Measurements from ENCODE around the gene CACNB2.

The CACNB2 gene

DNA sequence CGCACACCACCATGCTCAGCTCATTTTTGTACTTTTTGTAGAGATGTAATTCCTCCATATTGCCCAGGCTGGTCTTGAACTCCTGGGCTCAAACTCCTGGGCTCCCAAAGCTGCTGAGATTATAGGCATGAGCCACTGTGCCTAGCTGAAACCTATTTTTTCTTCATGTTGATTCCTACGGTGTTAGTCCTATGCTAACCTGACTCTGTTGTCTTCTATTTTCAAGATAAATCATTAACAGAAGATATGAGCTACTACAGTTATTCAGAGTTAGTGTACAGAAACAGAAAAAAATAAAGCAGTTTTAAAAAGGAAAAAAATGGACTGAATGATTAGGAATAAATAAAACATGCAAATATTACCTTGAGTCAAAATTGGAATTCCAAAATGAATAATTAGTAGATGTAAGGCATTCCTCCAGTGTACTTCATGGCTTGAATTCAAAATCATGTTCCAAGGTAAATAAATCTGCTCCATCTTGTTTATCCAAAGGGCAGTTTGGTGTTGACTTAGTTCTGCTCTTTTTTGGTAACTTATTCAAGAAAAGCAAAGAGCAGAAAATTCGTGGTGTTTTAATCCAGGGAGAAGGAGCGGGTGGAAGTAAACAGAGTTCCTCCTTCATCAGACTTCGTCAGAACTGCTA, 185.8 kb downstream of the CACNB2 start:
- in situ Hi-C loops (cut with HindIII; ENCODE audit: low sequenced_read_pairs): no loop called here

DNA sequence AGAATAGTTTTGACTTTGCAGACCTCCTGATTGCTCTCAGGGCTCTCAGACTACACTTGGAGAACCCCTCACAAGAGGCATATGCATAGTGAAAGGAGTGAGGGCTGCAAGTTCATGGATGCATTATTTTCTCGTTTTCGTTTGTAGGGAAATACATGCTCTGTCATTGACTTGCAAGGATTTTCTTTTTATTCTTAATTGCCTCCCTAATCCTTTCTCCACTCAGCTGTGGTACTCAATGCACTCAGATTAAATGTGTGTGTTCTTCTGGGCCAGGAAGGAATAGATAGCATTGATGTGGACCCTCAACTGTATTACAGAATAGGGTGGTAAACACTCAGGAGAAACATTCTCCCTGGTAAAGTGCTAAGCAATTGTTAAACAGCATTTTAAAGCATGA, 188.7 kb downstream of the CACNB2 start:
- in situ Hi-C loops (cut with HindIII; ENCODE audit: low sequenced_read_pairs): no loop called here

DNA sequence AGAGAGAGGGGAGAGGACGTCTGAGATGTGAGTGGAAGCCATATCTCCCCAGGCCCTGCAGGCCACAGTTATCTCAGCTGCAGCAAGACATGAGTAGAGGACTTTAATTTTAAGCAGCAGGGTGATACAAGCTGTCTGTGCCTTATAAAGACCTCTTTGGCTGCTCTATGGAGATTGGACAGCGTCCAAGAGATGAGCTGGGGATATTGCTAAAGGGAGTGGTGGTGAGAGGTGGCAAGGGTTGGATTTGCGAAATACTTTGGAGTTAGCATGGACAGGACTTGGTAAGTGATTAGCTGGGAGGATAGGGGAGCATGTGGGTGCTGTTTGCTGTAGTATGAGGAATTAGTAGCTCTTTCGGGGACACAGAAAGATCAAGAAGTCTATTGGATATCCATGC, 191.8 kb downstream of the CACNB2 start:
- in situ Hi-C loops (cut with HindIII; ENCODE audit: low sequenced_read_pairs): no loop called here

DNA sequence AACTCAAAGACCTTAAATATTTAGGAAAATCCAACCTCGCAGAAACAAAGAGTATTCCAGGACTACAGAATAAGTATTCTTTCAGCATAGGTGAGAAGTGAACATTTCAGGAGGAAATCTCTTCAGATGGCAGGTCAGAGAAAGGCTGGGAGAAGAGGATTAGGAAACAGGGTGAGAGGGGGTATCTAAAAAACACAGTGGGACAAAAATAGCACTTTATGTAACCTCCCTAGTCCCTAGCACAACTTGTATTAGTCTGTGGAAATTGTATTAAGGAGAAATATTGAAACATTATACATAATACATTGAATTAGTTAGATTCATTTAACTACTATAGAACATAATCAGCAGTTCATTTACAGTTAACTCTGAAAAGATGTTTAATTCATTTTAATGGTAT, 192.3 kb downstream of the CACNB2 start:
- in situ Hi-C loops (cut with HindIII; ENCODE audit: low sequenced_read_pairs): no loop called here

DNA sequence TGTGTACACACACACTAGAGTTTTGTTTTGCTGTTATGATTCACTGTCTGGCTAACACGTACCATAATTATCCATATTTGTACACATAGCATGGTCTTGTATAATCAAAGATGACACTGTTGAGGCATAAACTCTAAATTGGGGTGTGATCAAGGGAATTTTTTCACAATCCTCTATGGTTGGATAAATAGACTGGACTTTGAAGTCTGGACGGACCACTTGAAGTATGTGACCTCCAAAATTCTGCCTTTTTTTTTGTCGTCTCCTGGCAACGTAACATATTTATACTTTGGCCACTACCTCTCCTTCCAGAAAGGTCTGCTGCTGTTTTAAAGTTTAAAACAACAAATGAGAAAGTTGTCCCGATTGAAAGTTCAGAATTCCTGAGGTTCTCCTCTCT, 193.4 kb downstream of the CACNB2 start:
- in situ Hi-C loops (cut with HindIII; ENCODE audit: low sequenced_read_pairs): no loop called here

DNA sequence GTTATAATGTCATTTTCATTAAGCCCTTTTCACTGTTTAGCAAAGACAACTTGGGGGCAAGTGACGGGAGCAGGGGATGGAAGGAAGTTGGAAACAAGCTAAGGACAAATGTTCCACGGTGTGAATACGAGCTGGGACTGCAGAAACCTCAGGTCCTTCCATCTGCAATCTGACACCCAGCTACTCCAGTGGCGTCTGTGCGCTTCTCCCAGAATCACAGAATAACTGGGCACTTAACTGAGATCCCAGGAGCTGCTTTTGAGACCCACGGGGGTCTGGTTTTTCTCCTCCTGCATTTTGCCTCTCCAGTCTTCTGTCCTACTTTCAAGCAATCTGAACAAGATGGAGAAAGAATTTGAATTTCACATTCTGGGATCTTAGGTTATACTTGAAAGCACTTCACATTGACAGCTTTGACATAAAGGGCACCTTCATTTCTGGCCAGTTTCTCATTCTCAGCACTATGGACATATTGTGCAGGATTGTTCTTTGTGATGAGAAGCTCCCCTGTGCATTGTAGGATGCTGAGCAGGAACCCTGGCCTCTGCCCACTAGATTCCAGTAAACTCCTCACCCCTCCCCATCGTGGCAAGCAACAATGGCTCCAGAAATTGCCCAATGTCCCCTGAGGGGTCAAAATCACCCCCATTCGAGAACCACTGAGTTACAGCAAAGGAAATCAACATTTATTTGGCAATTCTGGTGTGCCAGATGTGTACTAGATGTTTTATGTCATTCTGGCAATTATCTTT, 194.1 kb downstream of the CACNB2 start:
- in situ Hi-C loops (cut with HindIII; ENCODE audit: low sequenced_read_pairs): no loop called here

DNA sequence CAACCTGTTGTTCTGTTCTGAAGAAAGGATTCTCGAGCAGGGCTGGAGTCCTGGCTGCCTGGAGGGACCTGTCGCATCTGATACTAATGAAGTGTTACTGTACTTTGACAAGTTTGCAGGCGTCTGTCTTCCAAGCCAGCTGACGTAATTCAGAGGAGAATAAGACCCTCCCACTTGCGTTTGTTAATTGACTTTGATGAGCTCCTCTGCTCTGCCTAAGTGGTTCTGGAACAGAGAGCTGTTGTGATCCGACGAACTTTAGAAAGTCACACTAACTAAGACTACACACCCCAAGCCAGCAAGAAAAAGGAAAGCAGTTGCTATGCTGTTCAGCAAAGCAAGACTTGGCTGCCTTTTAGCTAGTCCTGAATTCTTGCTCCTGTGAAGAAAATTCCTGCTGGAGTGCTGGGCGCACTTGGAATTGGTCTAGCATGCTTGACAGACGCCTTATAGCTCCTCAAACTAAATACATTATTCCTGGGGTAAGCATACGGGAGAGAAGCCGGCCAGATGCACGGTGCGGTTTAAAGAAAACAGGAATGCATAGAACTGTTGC, 200.3 kb downstream of the CACNB2 start:
- in situ Hi-C loops (cut with HindIII; ENCODE audit: low sequenced_read_pairs): no loop called here

DNA sequence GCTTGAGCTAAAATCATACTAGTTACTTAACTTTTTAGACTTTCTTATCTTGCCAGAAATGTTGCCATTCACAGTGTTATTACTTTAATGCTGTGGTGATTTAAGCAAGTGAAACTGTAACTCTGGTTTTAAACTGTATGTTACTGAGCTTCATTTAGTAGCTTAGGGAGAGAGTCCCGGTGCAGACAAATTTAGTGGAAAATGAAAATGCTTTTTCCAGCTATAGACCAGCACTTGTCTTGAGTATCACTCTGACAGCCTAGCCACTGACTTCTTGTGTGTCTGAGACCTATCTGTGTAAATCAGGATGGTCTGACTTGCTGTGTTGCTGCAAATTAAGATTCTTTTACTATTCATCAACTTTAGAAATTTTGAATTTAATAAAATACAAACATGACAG, 200.8 kb downstream of the CACNB2 start:
- in situ Hi-C loops (cut with HindIII; ENCODE audit: low sequenced_read_pairs): no loop called here

DNA sequence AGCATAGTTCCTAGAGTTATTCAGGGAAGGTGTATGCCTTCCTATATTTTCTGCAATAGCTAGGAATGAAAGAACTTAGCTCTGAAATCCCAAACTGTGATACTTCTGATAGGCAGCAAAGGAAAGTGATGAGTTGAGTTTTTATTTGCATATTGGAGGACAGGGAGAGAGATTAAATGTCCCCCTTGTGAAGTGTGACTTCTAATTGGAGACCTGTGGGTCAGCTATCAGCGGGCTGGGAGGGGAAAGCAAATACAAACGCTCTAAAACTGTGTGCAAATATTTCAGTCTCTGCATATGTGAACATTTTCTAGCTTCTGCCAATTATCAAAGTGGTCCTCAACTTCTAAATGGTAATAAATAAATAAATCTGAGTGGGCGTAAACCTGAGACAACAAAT, 203.3 kb downstream of the CACNB2 start:
- in situ Hi-C loops (cut with HindIII; ENCODE audit: low sequenced_read_pairs): no loop called here

DNA sequence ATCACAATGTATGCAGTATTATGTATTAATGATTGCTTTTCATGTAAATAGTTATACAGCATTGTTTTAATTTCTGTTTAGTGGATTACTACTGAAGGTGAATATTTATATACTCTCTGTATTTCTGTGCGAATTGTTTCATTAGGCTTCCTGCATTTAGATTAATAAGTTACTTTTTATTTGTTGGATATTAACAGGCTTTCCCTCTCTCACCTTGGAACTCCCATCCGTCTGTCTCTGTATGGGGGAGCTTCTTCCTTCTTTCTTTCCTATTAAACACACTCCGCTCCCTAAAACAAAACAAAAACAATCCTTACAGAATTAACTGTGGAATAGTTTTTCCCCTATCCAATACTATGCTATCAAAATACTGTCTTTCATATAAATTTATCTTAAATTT, 205.1 kb downstream of the CACNB2 start:
- in situ Hi-C loops (cut with HindIII; ENCODE audit: low sequenced_read_pairs): no loop called here

DNA sequence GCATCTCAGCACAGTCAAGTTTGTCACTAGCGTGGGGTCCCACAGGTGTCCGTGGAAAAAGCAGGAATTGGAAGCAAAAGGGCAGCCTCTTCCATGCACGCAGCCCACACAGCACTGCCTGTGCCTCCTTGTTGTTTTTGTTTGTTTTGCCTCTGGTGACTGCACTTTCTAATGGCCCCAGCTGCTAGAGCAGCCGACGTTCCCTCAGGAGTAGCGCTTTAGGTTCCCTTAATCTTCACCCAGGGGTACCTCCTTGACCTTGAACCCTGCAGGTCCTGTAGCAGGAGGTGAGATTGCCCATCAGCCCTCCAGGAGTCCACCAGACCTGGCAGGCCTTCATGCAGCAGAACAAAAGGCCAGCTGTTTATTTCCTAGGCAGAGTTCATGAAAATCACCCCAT, 210.1 kb downstream of the CACNB2 start:
- in situ Hi-C loops (cut with HindIII; ENCODE audit: low sequenced_read_pairs): no loop called here

DNA sequence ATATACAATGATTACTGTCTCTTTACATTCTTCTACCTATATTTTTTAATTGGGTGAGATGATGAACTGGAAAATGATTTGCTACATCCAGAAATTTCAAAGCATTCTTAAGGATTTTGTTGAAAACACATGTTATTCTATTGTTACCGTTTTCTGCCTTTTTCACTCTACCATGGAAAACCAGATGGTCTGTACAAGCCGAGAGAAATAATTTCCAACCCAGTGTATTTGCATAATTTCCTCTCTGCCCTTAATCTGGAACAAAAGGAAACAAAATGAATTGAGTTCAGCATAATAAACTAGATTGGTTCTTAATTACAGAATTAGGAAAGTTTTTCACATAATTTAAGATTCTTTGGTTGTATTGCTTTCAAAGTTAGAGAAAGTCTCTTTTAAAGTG, 211.2 kb downstream of the CACNB2 start:
- in situ Hi-C loops (cut with HindIII; ENCODE audit: low sequenced_read_pairs): no loop called here

DNA sequence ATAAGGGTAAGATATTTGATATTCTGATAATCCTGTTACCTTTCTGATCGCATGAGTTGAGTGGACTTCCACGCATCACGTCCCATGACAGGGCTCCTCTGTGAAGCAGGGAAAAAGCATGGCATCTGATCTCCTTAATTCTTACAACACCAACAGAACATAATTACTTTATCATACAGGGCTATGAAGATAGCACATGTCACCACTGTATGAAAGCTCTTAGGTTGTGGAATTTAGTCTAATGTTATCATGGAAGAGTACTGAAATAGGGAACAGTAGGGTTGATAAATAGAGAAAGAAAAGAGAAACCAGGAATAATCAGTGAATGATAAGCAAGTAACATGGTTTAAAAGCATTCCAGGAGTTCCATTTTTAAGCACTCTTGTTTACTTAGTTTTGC, 212.0 kb downstream of the CACNB2 start:
- in situ Hi-C loops (cut with HindIII; ENCODE audit: low sequenced_read_pairs): no loop called here

DNA sequence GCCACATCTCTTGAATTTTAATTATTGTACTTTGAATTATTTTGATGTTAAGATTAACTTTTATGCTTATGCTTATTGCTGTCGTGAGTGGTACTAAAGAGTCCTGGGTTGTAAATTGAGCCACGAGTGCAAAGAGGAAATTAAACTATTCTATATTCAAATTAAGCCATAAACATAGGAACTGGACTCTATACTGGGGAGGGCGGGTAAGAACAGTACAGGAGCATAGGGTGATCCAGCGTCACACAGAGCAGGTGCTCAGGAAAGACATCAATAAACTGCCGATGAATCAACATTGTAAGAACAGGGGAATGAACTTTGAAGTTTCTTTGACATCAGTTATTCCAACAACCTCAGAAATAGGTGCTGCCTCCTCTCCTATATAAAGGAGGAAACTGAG, 219.6 kb downstream of the CACNB2 start:
- in situ Hi-C loops (cut with HindIII; ENCODE audit: low sequenced_read_pairs): no loop called here

DNA sequence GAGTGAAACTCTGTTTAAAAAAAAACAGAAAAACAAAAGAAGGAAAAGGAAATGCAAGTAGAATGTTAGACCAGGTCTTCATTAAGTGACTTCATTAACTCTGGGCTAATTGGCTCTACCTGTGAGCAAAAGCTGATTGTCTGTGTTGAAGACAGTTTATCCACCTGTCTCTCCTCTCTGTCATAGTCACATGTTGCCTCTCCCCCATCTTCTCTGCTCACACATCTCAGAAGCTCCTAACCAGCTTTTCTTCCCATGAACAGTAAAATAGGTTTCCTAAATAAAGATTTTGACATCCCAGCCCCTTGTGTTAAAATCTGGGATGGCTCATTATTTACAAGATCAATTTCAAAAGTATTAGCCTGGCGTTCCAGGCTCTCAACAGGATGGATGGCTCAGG, 222.7 kb downstream of the CACNB2 start:
- in situ Hi-C loops (cut with HindIII; ENCODE audit: low sequenced_read_pairs): no loop called here

DNA sequence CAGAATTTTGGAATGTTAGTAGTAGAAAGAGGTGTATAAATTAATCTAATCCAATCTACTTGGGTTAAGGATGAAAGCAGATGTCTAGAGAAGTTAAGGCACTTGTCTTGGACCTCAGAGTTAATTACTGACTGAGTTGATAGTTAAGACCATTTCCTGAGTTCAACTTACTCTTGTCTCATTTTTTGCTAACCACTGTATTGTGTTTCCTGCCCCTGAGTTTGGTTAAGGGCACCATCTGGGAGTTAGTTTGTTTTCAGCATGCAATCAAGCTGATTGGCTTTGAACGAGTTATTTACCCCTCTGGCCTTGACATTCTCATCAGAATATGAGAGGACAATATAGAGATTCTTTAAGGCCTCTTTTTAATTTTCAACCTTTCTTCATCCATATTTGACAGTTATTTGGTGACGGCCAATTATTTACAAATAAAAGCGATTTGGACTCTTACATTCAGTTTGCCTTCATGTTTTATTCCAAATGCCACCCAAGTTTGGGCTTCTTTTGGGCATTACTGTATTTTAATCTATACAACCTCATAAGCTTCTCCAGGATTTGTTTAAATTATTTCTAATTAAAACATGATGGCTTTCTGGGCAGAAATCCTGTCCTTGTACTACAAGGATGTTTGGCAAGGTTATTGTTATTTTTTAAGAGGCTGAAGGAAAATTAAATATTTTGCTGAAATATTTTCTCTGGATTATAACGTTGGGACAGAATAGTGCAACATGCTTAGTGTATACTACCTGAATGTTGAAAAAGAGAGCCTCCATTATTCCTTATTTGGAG, 225.0 kb downstream of the CACNB2 start:
- in situ Hi-C loops (cut with HindIII; ENCODE audit: low sequenced_read_pairs): no loop called here

DNA sequence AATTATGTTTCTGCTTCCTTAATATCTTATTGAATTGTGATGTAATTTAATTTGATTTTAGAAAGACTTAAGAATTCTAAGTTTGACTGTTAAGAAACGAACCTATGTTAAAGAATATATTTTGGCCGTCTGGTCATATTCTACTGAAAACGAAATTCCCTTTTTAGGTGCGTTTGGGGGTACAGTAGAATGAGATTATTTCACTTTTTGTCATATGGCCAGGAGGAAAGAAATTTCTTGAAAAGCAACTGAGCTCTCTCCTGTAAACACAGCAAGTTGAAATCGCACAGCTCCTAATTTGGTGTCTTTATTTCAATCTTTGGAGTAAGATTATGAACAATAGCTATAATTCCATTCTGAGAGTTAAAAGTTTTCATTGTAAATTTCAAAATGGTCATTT, 227.6 kb downstream of the CACNB2 start:
- in situ Hi-C loops (cut with HindIII; ENCODE audit: low sequenced_read_pairs): no loop called here

DNA sequence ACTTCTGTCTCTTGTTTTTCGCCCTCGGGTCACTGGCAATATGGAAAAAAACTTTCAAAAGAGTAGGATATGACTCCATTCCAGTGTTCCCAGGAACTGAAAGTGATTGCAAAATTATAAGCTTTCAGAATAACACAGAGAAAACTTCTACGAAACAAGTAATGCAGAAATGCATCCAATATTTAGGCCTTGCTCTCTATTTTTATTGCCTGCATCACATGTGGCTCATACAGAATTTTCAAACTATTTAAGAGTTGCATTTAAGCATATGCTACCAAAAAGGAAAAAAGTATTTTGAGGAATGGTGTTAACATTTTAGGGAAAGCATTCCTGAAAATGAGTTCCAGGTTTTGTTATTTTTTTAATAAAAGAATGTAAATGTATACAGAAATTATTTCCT, 228.0 kb downstream of the CACNB2 start:
- in situ Hi-C loops (cut with HindIII; ENCODE audit: low sequenced_read_pairs): no loop called here

DNA sequence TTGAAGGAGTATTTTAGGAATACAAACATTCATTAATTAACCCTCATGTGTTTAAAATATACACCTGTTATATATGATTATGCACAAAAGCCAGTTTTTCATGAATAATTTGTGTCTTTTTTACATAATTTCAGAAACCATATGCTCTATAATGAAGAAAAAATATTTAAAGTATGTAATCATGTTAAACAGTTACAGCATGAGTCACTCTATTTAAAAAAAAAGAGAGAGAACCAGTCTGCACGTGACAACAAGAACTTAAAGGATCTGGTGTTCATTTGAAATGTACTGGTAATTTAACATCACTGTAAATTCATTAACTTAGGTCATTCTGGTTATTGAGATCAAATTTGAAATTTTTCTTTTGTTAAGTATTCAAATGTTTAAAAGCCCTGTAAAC, 228.5 kb downstream of the CACNB2 start:
- in situ Hi-C loops (cut with HindIII; ENCODE audit: low sequenced_read_pairs): no loop called here

DNA sequence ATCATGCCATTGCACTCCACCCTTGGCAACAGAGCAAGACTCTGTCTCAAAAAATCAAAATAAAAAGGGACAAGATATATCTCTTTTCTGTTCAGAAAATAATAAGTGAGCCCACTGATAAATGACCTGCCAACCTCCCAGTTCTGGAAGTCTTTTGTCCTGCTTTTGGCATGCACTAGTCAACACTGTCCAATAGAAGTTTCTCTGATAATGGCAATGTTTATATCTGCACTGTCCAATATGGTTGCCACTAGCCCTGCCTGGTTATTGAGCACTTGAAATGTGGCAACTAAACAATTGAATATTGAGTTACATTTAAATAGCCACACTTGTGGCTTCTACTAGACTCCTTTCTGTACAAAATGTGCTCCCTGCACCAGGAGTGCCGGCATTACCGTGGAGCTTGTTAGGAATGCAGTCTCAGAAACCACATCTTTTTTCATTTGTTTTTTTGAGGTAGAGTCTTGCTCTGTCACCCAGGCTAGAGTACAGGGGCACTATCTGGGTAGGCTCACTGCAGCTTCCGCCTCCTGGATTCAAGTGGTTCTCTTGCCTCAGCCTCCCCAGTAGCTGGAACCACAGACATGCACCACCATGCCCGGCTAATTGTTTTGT, 229.7 kb downstream of the CACNB2 start:
- in situ Hi-C loops (cut with HindIII; ENCODE audit: low sequenced_read_pairs): no loop called here

DNA sequence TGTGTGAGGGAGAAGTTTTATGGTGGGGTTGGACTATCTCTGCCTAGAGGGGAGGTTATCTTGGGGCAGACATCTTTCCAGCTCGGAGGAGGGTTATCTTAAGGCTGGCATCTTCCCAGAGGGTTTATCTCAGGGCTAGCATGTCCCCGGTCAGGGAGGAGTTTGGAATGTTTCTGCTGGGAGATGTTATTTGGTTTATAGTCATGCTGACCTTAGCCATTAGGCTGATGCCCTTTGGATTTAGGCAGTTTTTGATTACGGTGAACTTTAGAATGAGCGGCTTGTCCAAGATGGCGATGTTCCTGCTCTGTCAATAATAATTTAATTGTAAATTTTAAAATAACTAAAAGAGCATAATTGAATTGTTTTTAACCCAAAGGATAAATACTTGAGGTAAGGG, 236.4 kb downstream of the CACNB2 start:
- in situ Hi-C loops (cut with HindIII; ENCODE audit: low sequenced_read_pairs): no loop called here

All from endothelial cell of hepatic sinusoid (primary cell).